HL-60 (cell line): ENCODE data around the gene GNPTAB.

Experiments used
- DNase-seq, 2 experiments: peaks; one replicate each; pipeline ENCODE4 v3.0.0-alpha.2; 2010 to 2020; ENCODE audit warnings: low read depth in 1 of 2, low spot score in 1 of 2
- H3K27ac ChIP-seq: fragments of 250-450 bp; sonication (Bioruptor Pico); replicated peaks from 2 replicates; pipeline ENCODE4 v1.5.1; 2020; ENCODE audit warnings: mild to moderate bottlenecking, moderate library complexity
- H3K27me3 ChIP-seq: fragments of 250-450 bp; sonication (Bioruptor Pico); 2 replicates; pipeline ENCODE4 v1.5.1; 2021; ENCODE audit warnings: mild to moderate bottlenecking, moderate library complexity; ENCODE audit not compliant: insufficient read depth, poor library complexity, severe bottlenecking
- H3K4me3 ChIP-seq: replicated peaks from 2 replicates; pipeline ENCODE4 v1.5.1; 2011; ENCODE audit warnings: mild to moderate bottlenecking, control low read depth, low read length; ENCODE audit not compliant: insufficient read depth
- GABPA ChIP-seq: IDR thresholded peaks from 2 replicates; pipeline ENCODE4 v1.6.1; 2012; ENCODE audit warnings: low read depth
- POLR2AphosphoS5 ChIP-seq: IDR thresholded peaks from 2 replicates; pipeline ENCODE4 v1.6.1; 2012; ENCODE audit warnings: low read depth
- SPI1 ChIP-seq: IDR thresholded peaks from 2 replicates; pipeline ENCODE4 v1.6.1; 2012; ENCODE audit warnings: low read depth, mild to moderate bottlenecking, borderline replicate concordance
- TF ChIP-seq, protein P1 (sequence below): IDR thresholded peaks from 2 replicates; pipeline ENCODE4 v1.6.1; 2012; ENCODE audit warnings: low read depth; ENCODE audit not compliant: insufficient replicate concordance
- TF ChIP-seq, protein P2 (sequence below): IDR thresholded peaks from one replicate; pipeline ENCODE4 v1.5.1; 2011; ENCODE audit warnings: low read length, control low read depth, inconsistent platforms; ENCODE audit not compliant: insufficient read depth

Gene GNPTAB

DNA sequence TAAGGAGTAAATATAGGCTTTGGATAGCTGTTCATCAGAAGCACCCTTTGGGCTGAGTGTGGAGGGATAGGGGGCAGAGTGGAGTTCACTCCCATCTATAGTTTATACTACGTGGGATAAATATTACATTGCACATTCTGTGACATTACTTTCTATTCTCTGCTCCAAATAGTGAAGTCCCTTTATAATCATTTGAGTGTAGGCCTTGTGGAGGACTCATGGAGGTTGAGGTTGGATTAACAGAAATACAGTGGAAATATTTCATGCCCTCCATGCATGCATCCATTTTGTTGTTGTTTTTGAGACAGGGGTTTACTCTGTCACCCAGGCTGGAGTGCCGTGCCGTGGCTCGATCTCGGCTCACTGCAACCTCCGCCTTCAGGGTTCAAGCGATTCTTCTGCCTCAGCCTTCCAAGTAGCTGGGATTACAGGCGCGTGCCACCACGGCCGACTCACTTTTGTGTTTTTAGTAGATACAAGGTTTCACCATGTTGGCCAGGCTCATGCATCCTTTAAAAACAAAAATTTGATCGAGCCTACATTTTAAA is 131.9 kb downstream of the GNPTAB start:
- TF ChIP-seq, protein P1, sequence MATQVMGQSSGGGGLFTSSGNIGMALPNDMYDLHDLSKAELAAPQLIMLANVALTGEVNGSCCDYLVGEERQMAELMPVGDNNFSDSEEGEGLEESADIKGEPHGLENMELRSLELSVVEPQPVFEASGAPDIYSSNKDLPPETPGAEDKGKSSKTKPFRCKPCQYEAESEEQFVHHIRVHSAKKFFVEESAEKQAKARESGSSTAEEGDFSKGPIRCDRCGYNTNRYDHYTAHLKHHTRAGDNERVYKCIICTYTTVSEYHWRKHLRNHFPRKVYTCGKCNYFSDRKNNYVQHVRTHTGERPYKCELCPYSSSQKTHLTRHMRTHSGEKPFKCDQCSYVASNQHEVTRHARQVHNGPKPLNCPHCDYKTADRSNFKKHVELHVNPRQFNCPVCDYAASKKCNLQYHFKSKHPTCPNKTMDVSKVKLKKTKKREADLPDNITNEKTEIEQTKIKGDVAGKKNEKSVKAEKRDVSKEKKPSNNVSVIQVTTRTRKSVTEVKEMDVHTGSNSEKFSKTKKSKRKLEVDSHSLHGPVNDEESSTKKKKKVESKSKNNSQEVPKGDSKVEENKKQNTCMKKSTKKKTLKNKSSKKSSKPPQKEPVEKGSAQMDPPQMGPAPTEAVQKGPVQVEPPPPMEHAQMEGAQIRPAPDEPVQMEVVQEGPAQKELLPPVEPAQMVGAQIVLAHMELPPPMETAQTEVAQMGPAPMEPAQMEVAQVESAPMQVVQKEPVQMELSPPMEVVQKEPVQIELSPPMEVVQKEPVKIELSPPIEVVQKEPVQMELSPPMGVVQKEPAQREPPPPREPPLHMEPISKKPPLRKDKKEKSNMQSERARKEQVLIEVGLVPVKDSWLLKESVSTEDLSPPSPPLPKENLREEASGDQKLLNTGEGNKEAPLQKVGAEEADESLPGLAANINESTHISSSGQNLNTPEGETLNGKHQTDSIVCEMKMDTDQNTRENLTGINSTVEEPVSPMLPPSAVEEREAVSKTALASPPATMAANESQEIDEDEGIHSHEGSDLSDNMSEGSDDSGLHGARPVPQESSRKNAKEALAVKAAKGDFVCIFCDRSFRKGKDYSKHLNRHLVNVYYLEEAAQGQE, result no peak
- TF ChIP-seq SPI1, result no peak
- no peak for TF ChIP-seq GABPA
- TF ChIP-seq, protein P2, sequence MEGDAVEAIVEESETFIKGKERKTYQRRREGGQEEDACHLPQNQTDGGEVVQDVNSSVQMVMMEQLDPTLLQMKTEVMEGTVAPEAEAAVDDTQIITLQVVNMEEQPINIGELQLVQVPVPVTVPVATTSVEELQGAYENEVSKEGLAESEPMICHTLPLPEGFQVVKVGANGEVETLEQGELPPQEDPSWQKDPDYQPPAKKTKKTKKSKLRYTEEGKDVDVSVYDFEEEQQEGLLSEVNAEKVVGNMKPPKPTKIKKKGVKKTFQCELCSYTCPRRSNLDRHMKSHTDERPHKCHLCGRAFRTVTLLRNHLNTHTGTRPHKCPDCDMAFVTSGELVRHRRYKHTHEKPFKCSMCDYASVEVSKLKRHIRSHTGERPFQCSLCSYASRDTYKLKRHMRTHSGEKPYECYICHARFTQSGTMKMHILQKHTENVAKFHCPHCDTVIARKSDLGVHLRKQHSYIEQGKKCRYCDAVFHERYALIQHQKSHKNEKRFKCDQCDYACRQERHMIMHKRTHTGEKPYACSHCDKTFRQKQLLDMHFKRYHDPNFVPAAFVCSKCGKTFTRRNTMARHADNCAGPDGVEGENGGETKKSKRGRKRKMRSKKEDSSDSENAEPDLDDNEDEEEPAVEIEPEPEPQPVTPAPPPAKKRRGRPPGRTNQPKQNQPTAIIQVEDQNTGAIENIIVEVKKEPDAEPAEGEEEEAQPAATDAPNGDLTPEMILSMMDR, result no peak
- no peak for TF ChIP-seq POLR2AphosphoS5
- peak in 1 of 2 experiments; percentile 21 for DNase-seq
- peak overlapping the region; percentile 85 for H3K4me3 ChIP-seq
- peak overlapping the region; percentile 88 for H3K27ac ChIP-seq
- no peaks in the 10 kb centered on the region for H3K27me3 ChIP-seq

DNA sequence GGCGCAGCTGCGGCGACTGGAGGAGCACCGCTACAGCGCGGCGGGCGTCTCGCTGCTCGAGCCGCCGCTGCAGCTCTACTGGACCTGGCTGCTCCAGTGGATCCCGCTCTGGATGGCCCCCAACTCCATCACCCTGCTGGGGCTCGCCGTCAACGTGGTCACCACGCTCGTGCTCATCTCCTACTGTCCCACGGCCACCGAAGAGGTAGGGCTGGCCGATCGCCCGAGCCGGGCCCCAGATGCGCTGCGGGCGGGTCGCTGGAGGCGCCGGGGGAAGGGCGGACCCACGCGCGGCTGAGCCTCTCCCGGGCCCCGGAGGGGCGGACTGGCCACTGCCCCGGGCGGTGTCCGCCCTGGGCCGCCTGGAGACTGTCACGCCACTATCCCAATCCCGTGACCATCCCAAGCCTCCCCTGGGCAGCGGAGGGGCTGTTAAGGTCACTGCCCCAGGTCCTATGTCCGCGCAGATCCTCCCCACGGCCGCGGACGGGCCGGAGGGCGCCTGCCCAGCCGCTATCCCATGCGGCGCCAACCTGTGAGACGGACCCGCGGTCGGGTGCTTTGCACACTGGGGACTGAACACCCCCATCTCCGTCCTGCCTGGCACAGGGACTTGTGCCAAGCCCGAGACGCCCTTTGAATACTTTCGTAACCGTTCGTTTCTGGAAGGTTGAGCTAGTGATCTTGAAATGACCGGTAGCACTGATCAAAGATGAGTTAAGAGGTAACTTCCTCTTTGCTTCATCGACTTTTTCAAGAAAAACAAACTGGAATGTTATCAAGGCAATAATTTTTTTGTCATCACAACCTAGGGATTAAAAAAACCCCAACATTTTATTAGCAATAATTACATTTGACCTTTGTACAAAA is 132.6 kb downstream of the GNPTAB start:
- Histone ChIP-seq H3K4me3 (peak overlapping the region; percentile 85), H3K27ac (peak overlapping the region; percentile 88), H3K27me3 (no peaks in the 10 kb centered on the region)
- peak; percentile 72 to 74 for DNase-seq
- TF ChIP-seq POLR2AphosphoS5, result peak; percentile 46; the same call in 1 of the 2 replicates
- TF ChIP-seq, protein P2, result no peak

DNA sequence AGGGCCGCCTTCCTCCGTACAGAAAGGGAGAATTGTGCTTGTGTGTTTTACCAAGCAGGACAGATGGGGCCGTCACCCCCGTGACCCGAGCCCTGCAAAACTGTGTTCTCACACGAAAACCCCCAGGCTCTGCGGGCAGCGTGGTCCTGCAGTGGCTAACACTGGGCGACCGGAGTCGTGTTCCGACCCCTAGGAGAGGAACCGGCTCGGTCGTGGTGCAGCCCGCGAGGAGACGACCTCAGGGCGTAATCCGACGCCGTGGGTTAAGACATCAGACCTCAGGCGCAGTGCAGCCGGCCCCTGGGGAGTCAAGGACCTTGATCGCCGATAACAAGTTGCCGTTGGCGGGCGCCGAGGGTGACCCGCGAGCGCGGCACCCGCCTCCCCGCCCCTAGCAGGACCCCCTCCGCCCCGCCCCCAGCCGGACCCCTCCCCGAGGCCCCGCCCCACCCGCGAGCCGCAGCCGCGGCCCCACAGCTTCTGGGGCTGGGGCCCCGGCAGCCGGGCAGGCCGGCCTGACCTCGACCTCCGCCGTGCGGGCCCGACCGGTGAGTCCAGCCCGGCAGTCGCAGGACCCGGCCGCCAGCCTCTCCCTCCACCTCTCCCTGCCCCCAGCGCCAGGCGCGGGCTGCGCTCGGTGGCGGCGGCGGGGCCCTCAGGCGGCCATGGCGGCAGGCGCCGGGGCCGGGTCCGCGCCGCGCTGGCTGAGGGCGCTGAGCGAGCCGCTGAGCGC is 133.4 kb downstream of the GNPTAB start, which contains the start of gene CHPT1:
Gene CHPT1, plus strand, starts transcription at position 444 of the 733 bp plus-strand sequence. Its CDS starts 222 bp downstream, at position 666.
- peak within 1 kb of the TSS; percentile 88 for H3K27ac ChIP-seq

More for the DNA sequence above, 133.4 kb downstream of the GNPTAB start, which contains the start of gene CHPT1:
- peak; percentile 65 to 77 for DNase-seq
- TF ChIP-seq SPI1, result no peak
- TF ChIP-seq GABPA, result no peak
- no peak for TF ChIP-seq POLR2AphosphoS5
- TF ChIP-seq, protein P2, result no peak
- TF ChIP-seq, protein P1, result no peak
- H3K4me3 ChIP-seq, result peak within 1 kb of the TSS; percentile 85
- no peaks in the 10 kb centered on the region for H3K27me3 ChIP-seq
